GM21528 (cell line): ENCODE results near the gene GAS7.

Experiments
- ATAC-seq: cut with Tn5 transposase; IDR thresholded peaks from one replicate; pipeline ENCODE4 v1.9.1; 2021; ENCODE audit warnings: mild to moderate bottlenecking, moderate library complexity; ENCODE audit not compliant: unreplicated experiment, low FRiP score

GAS7 gene

GRCh38 chr17:10141436-10141835, 57.0 kb downstream of the GAS7 start:
- ATAC-seq = no peak

GRCh38 chr17:10139577-10139976, 58.8 kb downstream of the GAS7 start:
- ATAC-seq = no peak

GRCh38 chr17:10136258-10136981, 62.0 kb downstream of the GAS7 start:
- ATAC-seq = no peak

- ATAC-seq = no peak
Measured at GRCh38 chr17:10135539-10136257, 62.7 kb downstream of the GAS7 start.

GRCh38 chr17:10130677-10131076, 67.7 kb downstream of the GAS7 start:
- no peak for ATAC-seq

GRCh38 chr17:10130263-10130662, 68.1 kb downstream of the GAS7 start:
- ATAC-seq = no peak

- no peak for ATAC-seq
Measured at GRCh38 chr17:10127819-10128425, 70.5 kb downstream of the GAS7 start.

- no peak for ATAC-seq
Measured at GRCh38 chr17:10126616-10127501, 71.5 kb downstream of the GAS7 start.

GRCh38 chr17:10126276-10126615, 72.2 kb downstream of the GAS7 start:
- no peak for ATAC-seq

- ATAC-seq = no peak
Measured at GRCh38 chr17:10125531-10126275, 72.7 kb downstream of the GAS7 start.

- no peak for ATAC-seq
Measured at GRCh38 chr17:10123093-10123492, 75.3 kb downstream of the GAS7 start.

- no peak for ATAC-seq
Measured at GRCh38 chr17:10121971-10122707, 76.3 kb downstream of the GAS7 start.

GRCh38 chr17:10120749-10121148, 77.7 kb downstream of the GAS7 start:
- ATAC-seq = no peak

- no peak for ATAC-seq
Measured at GRCh38 chr17:10120109-10120485, 78.3 kb downstream of the GAS7 start.

GRCh38 chr17:10119203-10120108, 79.0 kb downstream of the GAS7 start:
- no peak for ATAC-seq

- ATAC-seq = no peak
Measured at GRCh38 chr17:10118788-10119130, 79.6 kb downstream of the GAS7 start.

- no peak for ATAC-seq
Measured at GRCh38 chr17:10117581-10118001, 80.8 kb downstream of the GAS7 start.

GRCh38 chr17:10116753-10117420, 81.5 kb downstream of the GAS7 start:
- ATAC-seq = no peak
